HG03469 (cell line): ENCODE results near the gene ORMDL3.
"Not testable (repeated sequence)": the region's sequence is repeated elsewhere in the genome, so short reads cannot be mapped to it uniquely, and the experiment has no call there.

Source experiments
- ATAC-seq: cut with Tn5 transposase; IDR thresholded peaks from one replicate; pipeline ENCODE4 v1.9.1; 2021; ENCODE audit warnings: mild to moderate bottlenecking, moderate library complexity, moderate number of reproducible peaks; ENCODE audit not compliant: unreplicated experiment

The ORMDL3 gene

DNA sequence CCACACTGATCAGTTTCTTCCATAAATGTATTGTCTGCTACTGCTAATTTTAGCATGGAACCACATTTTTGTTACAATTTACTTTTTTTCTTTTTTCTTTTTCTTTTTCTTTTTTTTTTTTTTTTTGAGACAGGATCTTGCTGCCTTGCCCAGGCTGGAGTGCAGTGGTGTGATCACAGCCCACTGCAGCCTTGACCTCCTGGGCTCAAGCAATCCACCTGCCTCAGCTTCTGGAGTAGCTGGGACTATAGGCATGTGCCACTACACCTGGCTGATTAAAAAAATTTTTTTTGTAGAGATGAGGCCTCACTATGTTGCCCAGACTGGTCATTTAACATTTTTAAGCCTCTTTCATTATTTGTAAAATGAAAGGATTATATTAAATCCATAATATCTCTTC is 40.3 kb downstream of the ORMDL3 start:
- no peak for ATAC-seq

DNA sequence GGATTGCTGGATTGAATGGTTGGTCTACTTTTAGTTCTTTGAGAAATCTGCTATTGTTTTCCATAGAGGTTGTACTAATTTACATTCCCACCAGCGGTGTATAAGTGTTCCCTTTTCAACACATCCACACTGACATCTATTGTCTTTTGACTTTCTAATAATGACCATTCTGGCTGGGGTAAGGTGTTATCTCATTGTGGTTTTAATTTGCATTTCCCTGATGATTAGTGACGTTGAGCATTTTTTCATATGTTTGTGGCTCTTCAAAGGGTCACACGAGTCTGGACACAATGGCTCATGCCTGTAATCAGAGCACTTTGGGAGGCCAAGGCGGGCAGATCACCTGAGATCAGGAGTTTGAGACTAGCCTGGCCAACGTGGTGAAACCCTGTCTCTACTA is 41.3 kb downstream of the ORMDL3 start:
- ATAC-seq: not testable (repeated sequence)

DNA sequence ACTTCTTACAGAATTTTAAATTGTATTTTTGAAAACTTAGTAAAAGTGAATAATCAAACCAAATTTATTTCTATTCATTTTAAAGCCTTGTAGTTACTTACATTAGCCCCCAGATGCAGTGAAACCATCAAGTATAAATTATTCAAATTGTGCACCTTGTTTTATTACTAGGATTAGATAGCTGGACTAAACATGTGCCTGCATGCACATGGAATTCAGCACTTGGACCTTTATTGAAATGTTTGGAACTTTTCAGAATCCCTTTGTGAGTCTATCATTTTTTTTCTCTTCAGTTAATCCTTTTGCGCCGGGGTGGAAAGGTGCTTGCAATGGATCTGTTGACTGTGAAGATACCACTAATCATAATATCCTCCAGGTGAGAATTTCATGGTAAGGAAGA is 54.6 kb downstream of the ORMDL3 start:
- ATAC-seq: no peak

DNA sequence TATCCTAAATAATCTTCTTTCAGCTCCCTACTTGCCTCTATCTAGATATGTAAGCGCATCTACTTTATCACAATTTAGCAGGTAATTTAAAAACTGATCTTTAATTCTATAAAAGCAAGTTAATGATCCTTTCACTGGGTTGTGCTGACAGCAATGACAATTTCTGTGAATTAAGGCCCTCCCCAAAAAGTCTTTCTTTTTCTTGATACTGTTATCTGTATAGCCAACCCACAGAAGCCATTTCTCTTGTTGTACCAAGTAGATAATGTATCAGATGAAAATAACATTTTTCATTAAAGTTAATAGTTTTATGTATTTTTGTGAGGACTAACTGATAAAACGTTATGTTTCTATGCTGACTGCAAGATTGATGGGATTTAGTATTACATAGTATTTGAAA is 55.6 kb downstream of the ORMDL3 start:
- no peak for ATAC-seq
